MM.1S (cell line): ENCODE results near the gene FAR2.

ENCODE experiments used
- DNase-seq: peaks from one replicate; pipeline ENCODE4 v3.0.0-alpha.2; 2015
- H2AFZ ChIP-seq: fragments of 300-600 bp; sonication (generic); 2 replicates; pipeline ENCODE4 v1.6.0; 2016; ENCODE audit warnings: antibody characterized with exemption, low read length
- H3F3A ChIP-seq: fragments of 300-600 bp; sonication (generic); 2 replicates; pipeline ENCODE4 v1.6.1; 2016; ENCODE audit warnings: mild to moderate bottlenecking, antibody characterized with exemption, low read length, moderate library complexity, mixed read lengths; ENCODE audit not compliant: insufficient read depth
- H3K27ac ChIP-seq: fragments of 300-600 bp; sonication (generic); 2 replicates; pipeline ENCODE4 v1.5.1; 2016; ENCODE audit warnings: mild to moderate bottlenecking, low read length
- H3K27me3 ChIP-seq: fragments of 300-600 bp; sonication (generic); replicated peaks from 2 replicates; pipeline ENCODE4 v1.6.0; 2016; ENCODE audit warnings: low read length; ENCODE audit not compliant: insufficient read depth
- H3K36me3 ChIP-seq: fragments of 300-600 bp; sonication (generic); replicated peaks from 2 replicates; pipeline ENCODE4 v1.6.1; 2016; ENCODE audit warnings: mild to moderate bottlenecking, low read length, mixed read lengths; ENCODE audit not compliant: insufficient read depth
- H3K4me1 ChIP-seq: fragments of 300-600 bp; sonication (generic); 2 replicates; pipeline ENCODE4 v1.6.1; 2016; ENCODE audit warnings: low read length, mixed read lengths
- H3K4me2 ChIP-seq: fragments of 300-600 bp; sonication (generic); 2 replicates; pipeline ENCODE4 v1.6.0; 2016; ENCODE audit warnings: low read depth, low read length
- H3K4me3 ChIP-seq: fragments of 300-600 bp; sonication (generic); 2 replicates; pipeline ENCODE4 v1.5.1; 2016; ENCODE audit warnings: low read length, mixed read lengths
- H3K79me2 ChIP-seq: fragments of 300-600 bp; sonication (generic); 2 replicates; pipeline ENCODE4 v1.6.1; 2016; ENCODE audit warnings: mixed run types, low read length, mixed read lengths
- H3K9ac ChIP-seq: fragments of 300-600 bp; sonication (generic); 2 replicates; pipeline ENCODE4 v1.6.1; 2016; ENCODE audit warnings: low read length, mixed read lengths
- H3K9me2 ChIP-seq: fragments of 300-600 bp; sonication (generic); replicated peaks from 2 replicates; pipeline ENCODE4 v1.6.1; 2016; ENCODE audit warnings: mild to moderate bottlenecking, low read length, mixed read lengths; ENCODE audit not compliant: insufficient read depth
- H3K9me3 ChIP-seq: fragments of 300-600 bp; sonication (generic); replicated peaks from 2 replicates; pipeline ENCODE4 v1.6.1; 2016; ENCODE audit warnings: mild to moderate bottlenecking, low read length, mixed read lengths; ENCODE audit not compliant: insufficient read depth
- H4K20me1 ChIP-seq: fragments of 300-600 bp; sonication (generic); 2 replicates; pipeline ENCODE4 v1.6.1; 2016; ENCODE audit warnings: mild to moderate bottlenecking, low read length, moderate library complexity, mixed read lengths; ENCODE audit not compliant: insufficient read depth
- EZH2 ChIP-seq: fragments of 300-600 bp; sonication (generic); optimal IDR thresholded peaks from 2 replicates; pipeline ENCODE3; 2017; ENCODE audit warnings: low read depth, mild to moderate bottlenecking, antibody characterized with exemption, low read length, mixed read lengths
- EZH2phosphoT487 ChIP-seq: fragments of 300-600 bp; sonication (generic); IDR thresholded peaks from 2 replicates; pipeline ENCODE4 v1.6.1; 2018; ENCODE audit warnings: antibody characterized with exemption, low read length
- TF ChIP-seq, protein P1 (sequence below): fragments of 300-600 bp; sonication (generic); IDR thresholded peaks from 2 replicates; pipeline ENCODE4 v1.5.1; 2016; ENCODE audit warnings: antibody characterized with exemption, low read length, mixed read lengths

The FAR2 gene

GRCh38 chr12:29148596-29148910 is 525 bp upstream of the FAR2 start:
- no peaks in the 10 kb centered on the region for H3K9me2 ChIP-seq
- no peaks in the 10 kb centered on the region for H3K27me3 ChIP-seq
- peak overlapping the region; percentile 44; the same call in 1 of the 2 replicates for H3K27ac ChIP-seq
- peak overlapping the region; percentile 91 for H3K9ac ChIP-seq
- H3K9me3 ChIP-seq: no peaks in the 10 kb centered on the region
- peaks cover 27% of the 10 kb centered on the region for H3K79me2 ChIP-seq
- no peaks in the 10 kb centered on the region for H3K36me3 ChIP-seq
- no peak for DNase-seq
- H3K4me2 ChIP-seq: peak overlapping the region; percentile 79
- peaks cover 22% of the 10 kb centered on the region for H3F3A ChIP-seq
- no peak for TF ChIP-seq EZH2phosphoT487
- TF ChIP-seq, protein P1, sequence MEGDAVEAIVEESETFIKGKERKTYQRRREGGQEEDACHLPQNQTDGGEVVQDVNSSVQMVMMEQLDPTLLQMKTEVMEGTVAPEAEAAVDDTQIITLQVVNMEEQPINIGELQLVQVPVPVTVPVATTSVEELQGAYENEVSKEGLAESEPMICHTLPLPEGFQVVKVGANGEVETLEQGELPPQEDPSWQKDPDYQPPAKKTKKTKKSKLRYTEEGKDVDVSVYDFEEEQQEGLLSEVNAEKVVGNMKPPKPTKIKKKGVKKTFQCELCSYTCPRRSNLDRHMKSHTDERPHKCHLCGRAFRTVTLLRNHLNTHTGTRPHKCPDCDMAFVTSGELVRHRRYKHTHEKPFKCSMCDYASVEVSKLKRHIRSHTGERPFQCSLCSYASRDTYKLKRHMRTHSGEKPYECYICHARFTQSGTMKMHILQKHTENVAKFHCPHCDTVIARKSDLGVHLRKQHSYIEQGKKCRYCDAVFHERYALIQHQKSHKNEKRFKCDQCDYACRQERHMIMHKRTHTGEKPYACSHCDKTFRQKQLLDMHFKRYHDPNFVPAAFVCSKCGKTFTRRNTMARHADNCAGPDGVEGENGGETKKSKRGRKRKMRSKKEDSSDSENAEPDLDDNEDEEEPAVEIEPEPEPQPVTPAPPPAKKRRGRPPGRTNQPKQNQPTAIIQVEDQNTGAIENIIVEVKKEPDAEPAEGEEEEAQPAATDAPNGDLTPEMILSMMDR: no peak
- no peak for TF ChIP-seq EZH2
- no peaks in the 10 kb centered on the region for H4K20me1 ChIP-seq
- peak overlapping the region; percentile 91 for H3K4me3 ChIP-seq
- peak overlapping the region; percentile 96 for H2AFZ ChIP-seq
- peaks cover 30% of the 10 kb centered on the region for H3K4me1 ChIP-seq

DNA sequence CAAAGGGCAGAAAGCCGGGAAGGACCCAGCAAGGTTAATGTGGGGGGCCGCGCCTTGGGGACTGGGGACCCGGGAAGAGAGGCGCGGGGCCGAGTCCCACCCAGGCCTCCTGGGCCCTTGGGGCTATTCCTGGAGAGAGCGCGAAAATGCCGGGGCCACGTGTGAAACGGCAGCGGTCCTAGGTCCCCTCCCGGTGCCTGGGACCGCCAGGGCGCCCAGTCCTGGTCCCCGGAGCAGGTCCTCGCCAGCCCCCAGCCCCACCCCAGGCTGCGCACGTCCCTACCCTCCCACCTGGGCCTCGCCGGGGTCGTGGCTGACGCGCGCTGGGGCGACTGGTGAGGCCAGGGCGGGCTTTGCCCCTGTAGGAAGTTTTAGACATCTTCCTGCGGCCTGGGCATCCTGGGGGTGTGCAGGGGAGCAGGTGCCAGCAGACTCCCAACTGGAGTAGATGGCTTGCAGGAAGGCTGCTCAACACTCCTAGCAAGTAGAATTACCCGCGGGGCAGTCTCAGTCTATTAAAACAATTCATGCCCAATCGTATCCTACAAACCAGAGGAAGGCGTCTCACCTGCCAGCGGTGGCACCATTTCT is 708 bp downstream of the FAR2 start:
- Histone ChIP-seq H3K9ac (peak overlapping the region; percentile 91), H3K4me3 (peak overlapping the region; percentile 91), H3K4me2 (peak overlapping the region; percentile 79), H3K27me3 (no peaks in the 10 kb centered on the region), H2AFZ (peak overlapping the region; percentile 96), H3K79me2 (peaks cover 34% of the 10 kb centered on the region), H3K4me1 (peaks cover 39% of the 10 kb centered on the region), H3K27ac (no peak overlapping the region), H3K9me2 (no peaks in the 10 kb centered on the region), H3F3A (peaks cover 27% of the 10 kb centered on the region), H4K20me1 (no peaks in the 10 kb centered on the region), H3K9me3 (no peaks in the 10 kb centered on the region), H3K36me3 (no peaks in the 10 kb centered on the region)
- TF ChIP-seq, protein P1: no peak
- no peak for TF ChIP-seq EZH2phosphoT487
- no peak for TF ChIP-seq EZH2
- no peak for DNase-seq

DNA sequence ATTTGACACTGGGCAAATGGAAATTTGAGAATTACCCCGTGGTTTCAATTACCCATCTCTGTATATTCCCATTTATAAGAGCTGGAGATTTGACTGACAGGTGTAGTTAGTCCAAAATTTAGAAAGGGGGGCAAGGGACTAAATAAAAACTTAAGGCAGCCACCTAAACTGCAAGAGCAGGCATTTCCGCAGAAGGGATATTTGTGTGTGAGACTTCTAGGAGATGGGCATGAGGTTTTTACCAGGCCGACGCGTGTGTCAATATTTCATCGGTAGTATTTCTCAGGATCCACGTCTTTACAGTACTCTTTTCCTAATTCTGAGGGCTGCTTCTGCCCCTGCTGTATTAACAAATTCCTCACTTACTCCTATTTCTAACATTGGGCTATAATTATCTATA is 1.4 kb downstream of the FAR2 start:
- Histone ChIP-seq H3K4me1 (peaks cover 46% of the 10 kb centered on the region), H3K4me2 (peak overlapping the region; percentile 79; the same call in 1 of the 2 replicates), H3K9me2 (no peaks in the 10 kb centered on the region), H2AFZ (no peak overlapping the region), H3K9ac (no peak overlapping the region), H3K4me3 (no peak overlapping the region), H3K9me3 (no peaks in the 10 kb centered on the region), H3K27me3 (no peaks in the 10 kb centered on the region), H3K79me2 (peaks cover 37% of the 10 kb centered on the region), H3K27ac (no peak overlapping the region), H3K36me3 (no peaks in the 10 kb centered on the region), H4K20me1 (no peaks in the 10 kb centered on the region), H3F3A (peaks cover 29% of the 10 kb centered on the region)
- TF ChIP-seq EZH2phosphoT487: no peak
- no peak for TF ChIP-seq EZH2
- TF ChIP-seq, protein P1: no peak
- DNase-seq: no peak
